Activated CD4-positive, alpha-beta T cell treated with anti-CD3 and anti-CD28 coated beads for 48 hours (primary cell): ENCODE data around the gene LPP.
A peak's percentile ranks its signal among the peaks of the same experiment; 100 is the strongest.

Experiments
- DNase-seq: peaks from one replicate; pipeline ENCODE4 v3.0.0-alpha.2; 2020

The LPP gene

GRCh38 chr3:188339410-188340295, 185.7 kb downstream of the LPP start:
- peak; percentile 68 for DNase-seq

GRCh38 chr3:188341501-188341900, 187.5 kb downstream of the LPP start:
- no peak for DNase-seq

GRCh38 chr3:188342991-188343732, 189.2 kb downstream of the LPP start:
- DNase-seq: no peak

GRCh38 chr3:188343894-188344293, 189.9 kb downstream of the LPP start:
- DNase-seq: no peak

GRCh38 chr3:188345223-188345622, 191.3 kb downstream of the LPP start:
- no peak for DNase-seq

- no peak for DNase-seq
Observed at GRCh38 chr3:188348435-188349244, 194.7 kb downstream of the LPP start.

GRCh38 chr3:188349351-188349901, 195.5 kb downstream of the LPP start:
- DNase-seq: no peak

GRCh38 chr3:188349933-188350332, 196.0 kb downstream of the LPP start:
- DNase-seq: no peak

GRCh38 chr3:188350961-188351360, 197.0 kb downstream of the LPP start:
- no peak for DNase-seq

GRCh38 chr3:188351648-188352047, 197.7 kb downstream of the LPP start:
- no peak for DNase-seq

- no peak for DNase-seq
Observed at GRCh38 chr3:188352196-188352927, 198.4 kb downstream of the LPP start.

- no peak for DNase-seq
Observed at GRCh38 chr3:188353426-188353825, 199.5 kb downstream of the LPP start.

- no peak for DNase-seq
Observed at GRCh38 chr3:188358787-188359493, 205.0 kb downstream of the LPP start.

GRCh38 chr3:188360364-188360881, 206.5 kb downstream of the LPP start:
- DNase-seq: no peak

- DNase-seq: no peak
Observed at GRCh38 chr3:188361888-188362287, 207.9 kb downstream of the LPP start.

- no peak for DNase-seq
Observed at GRCh38 chr3:188362405-188362831, 208.5 kb downstream of the LPP start.

GRCh38 chr3:188365184-188365583, 211.2 kb downstream of the LPP start:
- DNase-seq: no peak

GRCh38 chr3:188365988-188366698, 212.2 kb downstream of the LPP start:
- DNase-seq: no peak

- DNase-seq: no peak
Observed at GRCh38 chr3:188367678-188368077, 213.7 kb downstream of the LPP start.

- DNase-seq: no peak
Observed at GRCh38 chr3:188369526-188369925, 215.6 kb downstream of the LPP start.
